Epithelial cell of proximal tubule (primary cell): Measurements from ENCODE around the gene RPL39L. TPM values are rescaled to one million over a fixed set of nuclear protein-coding genes. Genes with fewer than 3 reads are reported as not detected.

Experiments
- total RNA-seq: library from RNA; depleted of rRNA; stranded (reverse); fragments of >200 nt; gene quantifications from 2 replicates; pipeline ENCODE4 v1.2.3, GENCODE V29; 2015

The RPL39L gene
- total RNA-seq, 1 donor from 2014 or later = 35.0 TPM

Other genes starting within 250 kb of the RPL39L start
- gene ST6GAL1, start 209.0 kb downstream of the RPL39L start, total RNA-seq = 23.1 and 35.8 TPM in 2 replicates
- not detected in 2 replicates for gene RTP1, start 58.0 kb upstream of the RPL39L start, total RNA-seq
- gene MASP1, start 152.2 kb upstream of the RPL39L start, total RNA-seq = not detected in 2 replicates
- gene RTP4, start 228.9 kb upstream of the RPL39L start, total RNA-seq = 0.29 and 0.40 TPM in 2 replicates